Mammary epithelial cell (primary cell): ENCODE results near the gene MSANTD1.

Experiments used
- CTCF ChIP-seq, 2 donors: IDR thresholded peaks in 1 of 2; conservative IDR thresholded peaks in 1 of 2; 2 replicates each; pipeline ENCODE4 v1.5.1; 2011 to 2012; ENCODE audit warnings: inconsistent platforms in 2 of 2, low read length in 2 of 2, mild to moderate bottlenecking in 2 of 2, control low read depth in 1 of 2, low read depth in 1 of 2; ENCODE audit not compliant: insufficient read depth in 1 of 2; ENCODE audit errors: extremely low read depth in 1 of 2
- EZH2 ChIP-seq: IDR thresholded peaks from 2 replicates; pipeline ENCODE4 v1.6.1; 2012; ENCODE audit warnings: low read length, inconsistent platforms, borderline replicate concordance

- TF ChIP-seq CTCF (conservative IDR thresholded peaks at IDR 0.05 in 1 of 2, IDR thresholded peaks at IDR 0.05 in 1 of 2; ENCODE audit: extremely low read depth in 1 of 2, insufficient read depth in 1 of 2, low read depth in 1 of 2, low read length in 2 of 2), result no peak
- TF ChIP-seq EZH2, result no peak
Observed at GRCh38 chr4:3215733-3216132, 33.2 kb upstream of the MSANTD1 start.
